Pons (tissue), 1 donor: ENCODE data around the gene NDP.

Experiments
- DNase-seq: peaks from one replicate; pipeline ENCODE4 v3.0.0-alpha.2; 2016; ENCODE audit warnings: low spot score

Gene NDP, protein sequence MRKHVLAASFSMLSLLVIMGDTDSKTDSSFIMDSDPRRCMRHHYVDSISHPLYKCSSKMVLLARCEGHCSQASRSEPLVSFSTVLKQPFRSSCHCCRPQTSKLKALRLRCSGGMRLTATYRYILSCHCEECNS

DNA sequence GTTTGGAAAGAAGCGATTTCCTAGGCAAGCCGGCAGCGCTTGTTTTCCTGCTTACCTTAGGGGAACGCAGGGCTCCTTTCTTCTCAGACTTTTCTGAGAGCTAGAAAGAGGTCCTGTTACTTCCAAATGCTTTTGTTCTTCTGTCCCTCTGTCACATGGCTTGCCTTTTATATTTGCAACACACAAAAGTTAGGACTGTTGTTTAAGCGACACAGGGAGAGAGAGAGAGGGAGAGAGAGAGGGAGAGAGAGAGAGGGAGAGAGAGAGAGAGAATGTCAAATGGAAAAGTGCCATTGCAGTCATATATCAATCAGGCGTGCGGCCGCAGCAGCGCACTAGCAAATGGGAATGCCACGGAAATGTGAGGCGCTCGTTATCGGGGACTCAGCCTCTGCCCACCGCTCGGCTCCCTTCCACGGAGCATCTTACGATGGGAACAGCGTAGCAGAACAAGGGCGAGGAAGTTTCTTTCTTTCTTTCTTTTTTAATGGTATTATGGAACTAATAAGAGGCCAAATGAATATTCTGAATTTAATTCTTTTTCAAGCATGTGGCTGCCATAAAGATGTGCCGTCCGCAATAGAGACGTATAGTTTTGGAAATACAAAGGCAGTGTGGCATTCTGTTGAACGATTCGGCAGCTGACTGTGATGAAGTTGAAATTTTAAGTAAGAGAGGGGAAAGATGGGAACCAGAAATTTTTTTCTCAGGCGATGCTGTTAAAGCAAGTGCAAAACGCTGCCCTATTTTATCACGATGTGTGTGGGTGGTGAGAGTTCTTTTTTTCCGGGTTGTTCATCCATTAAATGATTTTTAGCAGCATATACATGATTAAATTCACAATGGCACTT lies at the start of gene NDP:
NDP (minus strand) TSS at position 142 of the 851 bp plus-strand sequence. CDS start 14,745 bp downstream, outside the sequence.
- peak; percentile 65 for DNase-seq

DNA sequence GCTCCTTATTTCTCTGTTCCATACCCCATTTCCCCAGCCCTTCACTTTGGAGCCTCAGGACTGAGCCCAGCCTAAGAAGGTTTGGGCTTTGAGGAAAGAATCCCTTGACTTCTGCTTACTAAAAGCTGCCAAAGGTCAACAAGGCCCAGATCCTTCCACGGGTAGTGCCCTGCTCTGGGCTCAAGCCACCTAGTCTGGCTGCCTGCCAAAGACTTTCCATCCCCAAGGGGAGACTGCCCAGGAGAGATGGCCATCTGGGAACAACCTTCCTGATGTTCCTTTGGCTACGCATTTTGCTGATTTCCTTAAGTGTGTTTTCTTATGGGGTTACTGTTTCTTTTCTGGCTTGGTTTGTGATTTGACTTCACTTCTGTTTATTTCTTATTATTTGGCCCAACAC lies 49.8 kb upstream of the NDP start:
- DNase-seq, result no peak

DNA sequence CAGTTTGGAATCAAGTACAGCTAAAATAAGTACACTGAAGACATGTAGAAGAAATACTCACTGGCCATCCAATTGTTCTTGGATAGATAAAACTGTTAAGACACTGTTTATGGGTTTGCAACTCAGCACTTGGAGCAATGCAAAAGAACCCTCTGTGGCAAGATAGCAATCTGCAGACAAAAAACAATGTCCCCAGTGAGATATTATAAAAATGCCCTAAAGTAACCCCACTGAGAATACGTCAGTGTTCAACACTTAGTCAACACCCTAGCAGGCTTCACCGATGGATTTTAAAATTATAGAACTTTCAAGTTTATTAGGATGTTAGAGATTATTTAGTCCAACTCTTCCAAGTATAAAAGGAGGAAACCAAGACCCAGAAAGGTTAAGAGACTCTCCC lies 47.5 kb upstream of the NDP start:
- DNase-seq, result no peak

DNA sequence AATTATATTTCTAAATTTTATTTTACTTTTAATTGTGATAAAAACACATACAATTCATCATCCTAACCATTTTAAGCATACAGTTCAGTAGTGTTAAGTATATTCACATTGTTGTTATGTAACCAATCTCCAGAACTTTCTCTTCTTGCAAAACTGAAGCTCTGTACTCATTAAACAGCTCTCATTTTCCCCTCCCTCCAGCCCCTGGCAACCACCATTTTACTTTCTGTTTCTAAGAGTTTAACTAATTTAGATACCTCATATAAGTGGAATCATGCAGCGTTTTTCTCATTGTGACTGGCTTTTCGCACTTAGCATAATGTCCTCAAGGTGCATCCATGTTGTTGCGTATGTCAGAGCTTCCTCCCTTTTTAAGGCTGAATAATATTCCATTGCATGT lies 46.7 kb upstream of the NDP start:
- no peak for DNase-seq

DNA sequence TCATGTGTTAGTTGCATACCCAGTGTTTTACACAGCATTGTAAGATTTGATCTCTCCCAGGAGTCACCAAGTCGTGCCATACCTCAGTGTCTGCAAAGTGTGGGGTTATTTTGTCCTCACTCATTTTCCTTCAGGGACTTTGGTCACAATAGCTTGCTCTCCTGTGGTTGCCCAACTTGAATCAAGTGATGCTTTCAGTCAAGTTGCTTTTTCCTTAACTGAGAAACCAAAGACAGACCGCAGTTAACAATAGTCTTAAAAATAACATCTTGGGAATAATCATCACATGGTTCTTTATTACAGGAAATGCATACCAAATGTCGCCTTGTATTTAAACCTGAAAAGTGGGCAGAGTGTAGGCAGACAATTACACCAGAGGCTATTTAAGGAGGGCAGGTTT lies 44.5 kb upstream of the NDP start:
- DNase-seq, result no peak

DNA sequence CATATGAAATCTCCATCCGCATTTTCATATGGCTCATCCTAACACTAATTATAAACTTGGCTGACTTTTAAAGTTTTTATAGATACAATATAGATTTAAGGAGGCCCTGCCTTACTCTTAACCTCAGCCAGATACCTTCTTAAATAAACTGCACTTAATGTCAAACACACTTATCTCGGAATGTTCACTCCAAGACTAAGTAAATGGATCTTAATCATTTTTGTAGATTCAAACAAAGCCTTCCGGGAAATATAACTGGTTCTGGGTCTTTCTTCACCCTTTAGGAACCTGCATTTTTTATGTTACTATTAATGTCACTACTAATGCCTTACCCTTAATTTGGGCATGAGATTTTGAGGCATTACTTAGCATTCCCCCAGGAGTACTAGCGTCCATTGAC lies 43.7 kb upstream of the NDP start:
- no peak for DNase-seq

DNA sequence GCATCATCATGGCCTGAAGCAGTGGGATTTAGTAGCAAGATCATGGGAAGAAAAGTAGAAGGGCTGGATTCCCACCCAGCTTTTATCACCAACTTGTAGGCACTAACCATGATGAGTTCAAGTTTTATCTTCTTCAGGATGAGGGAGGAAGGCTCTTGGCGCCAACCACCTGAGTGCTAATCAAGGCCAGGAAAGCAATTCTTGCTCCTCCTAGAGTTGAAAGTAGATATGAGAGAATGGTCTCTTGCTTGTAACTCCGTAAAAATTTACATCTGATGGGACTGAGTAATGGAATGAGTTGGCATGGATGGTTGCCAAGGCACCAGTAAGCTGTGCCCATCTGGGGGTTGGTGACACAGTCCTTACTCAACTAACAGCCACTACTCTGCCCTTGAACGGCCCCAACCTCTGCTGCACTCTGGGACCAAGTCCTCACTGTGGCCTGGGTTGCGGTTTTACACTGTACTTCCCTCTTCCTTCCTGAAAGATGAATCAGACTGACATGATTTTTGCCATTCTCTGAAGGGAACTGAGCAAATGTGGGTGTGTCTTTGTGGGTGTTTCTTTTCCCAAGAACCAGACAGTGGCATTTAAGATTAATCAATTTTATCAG lies 39.4 kb upstream of the NDP start:
- DNase-seq, result peak; percentile 14

DNA sequence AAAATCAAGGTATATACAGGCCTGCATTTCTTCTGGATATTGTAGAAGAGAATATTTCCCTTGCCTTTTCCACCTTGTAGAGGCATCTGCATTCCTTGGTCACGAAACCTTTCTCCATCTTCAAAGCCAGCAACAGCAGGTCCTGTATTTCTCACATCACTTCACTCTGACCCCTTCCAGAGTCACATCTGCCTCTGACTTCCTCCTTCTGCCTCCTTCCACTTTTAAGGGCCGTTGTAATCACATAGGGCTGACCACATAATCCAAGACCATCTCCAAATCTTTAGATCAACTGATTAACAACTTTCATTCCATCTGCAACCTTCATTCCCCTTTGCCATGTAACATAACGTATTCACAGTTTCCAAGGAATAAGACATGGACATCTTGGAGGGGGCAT lies 38.3 kb upstream of the NDP start:
- no peak for DNase-seq

DNA sequence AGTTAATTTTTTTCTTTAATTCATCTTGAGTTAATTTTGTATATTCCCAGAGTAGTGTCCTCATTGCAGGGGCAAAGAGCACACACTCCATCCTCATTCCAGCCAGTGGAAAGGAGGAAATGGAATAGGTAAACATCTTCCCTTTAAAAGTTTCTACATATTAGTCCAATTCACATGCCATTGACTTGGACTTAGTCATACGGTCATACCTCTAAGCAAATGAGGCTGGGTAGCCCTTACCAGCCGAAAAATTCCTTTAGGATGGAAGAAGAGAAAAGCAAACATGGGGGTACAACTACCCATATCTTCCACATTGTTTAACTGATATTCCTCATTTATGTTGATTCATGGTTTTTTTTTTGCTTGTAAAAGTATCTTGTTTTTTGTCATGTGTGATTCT lies 37.4 kb upstream of the NDP start:
- DNase-seq, result no peak

DNA sequence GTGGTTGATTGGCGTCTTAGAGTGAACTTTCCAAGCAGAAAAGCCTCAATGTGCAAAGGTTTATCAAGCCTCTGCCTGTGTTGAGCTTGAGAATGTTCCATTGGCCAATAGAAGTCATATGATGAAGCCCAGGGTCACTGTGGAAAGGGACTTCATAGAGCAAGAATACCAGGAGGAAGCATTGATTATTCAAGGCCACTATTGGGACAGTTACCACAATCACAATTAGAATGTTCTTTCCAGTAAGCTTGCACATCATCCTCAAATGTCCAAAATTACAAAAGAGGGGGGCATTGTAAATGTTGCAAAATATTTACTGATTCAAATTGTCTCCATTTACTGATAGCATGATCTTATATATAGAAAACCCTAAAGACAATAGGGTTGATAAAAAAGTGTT lies 32.9 kb upstream of the NDP start:
- DNase-seq, result no peak

DNA sequence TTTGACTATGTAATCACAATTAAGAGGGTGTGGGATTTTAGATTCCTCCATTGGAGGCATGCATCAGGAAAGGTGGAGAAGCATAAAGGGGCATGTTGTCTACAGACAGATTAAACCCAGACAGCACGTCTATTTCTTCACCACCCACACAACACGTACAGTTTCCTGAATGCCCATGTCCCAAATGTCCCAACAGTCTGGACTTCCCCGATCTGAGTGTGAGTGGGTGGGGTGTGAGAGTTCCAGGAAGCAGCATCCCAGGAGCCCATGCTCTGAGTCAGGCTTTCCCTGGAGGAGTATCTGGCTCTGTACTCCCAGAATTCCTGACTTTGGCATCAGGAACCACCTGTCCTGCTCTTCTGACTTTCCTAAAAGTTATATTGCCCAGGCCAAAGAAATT lies 30.8 kb upstream of the NDP start:
- DNase-seq, result no peak

DNA sequence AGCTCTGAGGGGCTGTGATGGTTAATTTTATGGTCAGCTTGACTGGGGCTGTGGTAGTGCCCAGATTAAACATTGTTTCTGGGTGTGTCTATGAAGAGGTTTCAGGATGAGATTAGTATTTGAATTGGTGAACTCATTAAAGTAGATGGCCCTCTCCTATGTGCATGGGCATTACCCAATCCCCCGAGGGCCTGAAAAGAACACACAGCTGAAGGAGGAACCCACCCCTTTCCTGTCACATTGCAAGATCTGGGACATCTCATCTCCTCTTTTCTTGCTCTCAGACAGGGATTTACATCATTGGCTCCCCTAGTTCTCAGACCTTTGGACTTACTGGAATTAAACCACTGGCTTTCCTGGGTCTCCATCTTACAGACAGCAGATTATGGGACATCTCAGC lies 29.4 kb upstream of the NDP start:
- DNase-seq, result no peak

DNA sequence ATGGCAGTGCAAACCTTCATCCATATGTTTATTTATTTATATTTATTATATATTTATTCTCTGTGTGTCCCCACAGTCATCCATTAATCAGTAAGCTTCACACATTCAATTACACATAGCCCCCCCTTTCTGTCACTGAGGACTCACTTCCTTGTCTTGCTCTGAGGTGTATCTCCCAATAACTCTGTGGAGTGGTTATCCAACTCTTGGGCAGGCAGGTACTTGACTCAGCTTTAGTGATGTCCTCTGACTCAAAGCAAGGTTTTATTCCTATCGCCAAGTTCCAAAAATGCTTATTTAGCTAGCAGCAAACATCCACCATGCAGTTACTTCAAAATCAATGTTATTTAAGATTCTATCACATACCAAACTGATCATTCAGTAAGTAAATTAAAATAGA lies 25.2 kb upstream of the NDP start:
- DNase-seq, result no peak

DNA sequence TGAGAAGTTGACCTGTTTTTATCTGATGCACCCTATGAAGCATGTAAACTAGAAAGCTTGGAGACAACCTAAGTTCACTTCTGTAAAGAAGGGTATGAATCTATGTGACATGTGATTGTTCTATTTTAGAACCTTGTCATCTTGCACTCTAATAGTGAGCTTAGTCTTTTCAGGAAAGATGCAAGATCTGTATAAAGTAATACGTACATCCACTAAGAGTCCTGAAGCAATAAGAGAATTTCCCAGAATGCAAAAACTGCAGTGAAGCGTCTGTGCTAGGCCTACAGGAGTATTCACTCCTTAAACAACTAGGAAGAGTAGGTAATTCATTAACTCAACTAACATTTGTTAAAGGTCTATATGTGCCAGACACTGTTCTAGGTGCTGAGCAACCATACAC lies 23.3 kb upstream of the NDP start:
- DNase-seq, result no peak

DNA sequence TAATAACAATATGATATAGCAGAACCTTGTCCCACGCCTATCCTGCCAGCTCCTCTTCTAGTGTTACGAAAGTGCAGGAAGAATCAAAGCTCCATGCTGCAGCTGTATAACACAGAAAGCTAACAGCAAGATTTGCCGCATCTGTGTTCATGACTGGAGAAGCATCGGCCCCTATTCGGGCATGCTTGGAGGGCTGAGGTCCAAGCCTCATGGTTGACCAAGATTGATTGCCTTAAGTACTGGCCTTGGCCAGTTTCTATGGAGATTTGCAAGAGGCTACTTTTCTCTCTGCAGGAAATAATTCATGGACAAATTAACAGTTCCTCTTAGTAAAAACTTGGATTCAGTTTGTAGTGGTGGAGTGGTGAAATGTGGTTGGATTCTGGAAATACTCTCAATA lies 12.9 kb upstream of the NDP start:
- DNase-seq, result no peak

DNA sequence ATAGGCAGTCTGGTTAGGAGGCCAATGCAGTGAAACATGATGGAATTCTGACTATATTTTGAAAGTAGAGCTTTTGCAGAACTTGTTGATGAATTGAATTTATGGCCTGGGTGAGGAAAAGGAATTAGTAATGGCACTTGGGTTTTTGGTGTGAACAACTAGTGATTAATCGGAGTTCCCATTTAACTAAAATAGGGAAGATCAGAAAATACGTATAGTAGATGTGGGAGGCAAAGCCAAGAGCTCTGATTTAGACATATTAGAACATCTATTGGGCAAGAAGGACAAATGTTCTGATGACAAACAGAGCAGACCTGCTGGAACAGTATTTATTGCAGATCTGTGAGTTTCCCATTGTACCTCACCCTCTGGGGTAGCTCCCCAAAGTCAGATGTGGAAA lies 12.3 kb upstream of the NDP start:
- DNase-seq, result no peak

DNA sequence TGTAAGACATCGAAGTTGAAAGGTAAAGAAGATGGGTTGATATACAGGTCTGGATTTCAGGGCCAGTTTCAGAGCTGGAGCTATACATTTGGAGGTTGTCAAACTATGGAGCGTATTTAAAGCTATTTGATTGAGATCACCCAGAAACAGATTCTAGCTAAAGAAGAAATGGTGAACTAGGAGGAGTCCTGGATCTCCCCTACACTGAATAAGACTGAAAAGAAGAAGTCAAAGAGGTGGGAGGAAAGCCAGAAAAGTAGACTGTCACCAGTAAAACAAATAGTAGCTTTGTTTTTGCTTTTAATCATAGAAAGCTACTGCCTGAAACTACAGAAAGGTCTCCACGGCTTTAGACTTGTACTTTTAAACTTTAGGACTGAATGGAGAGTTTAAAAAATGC lies 5.0 kb upstream of the NDP start:
- DNase-seq, result no peak

DNA sequence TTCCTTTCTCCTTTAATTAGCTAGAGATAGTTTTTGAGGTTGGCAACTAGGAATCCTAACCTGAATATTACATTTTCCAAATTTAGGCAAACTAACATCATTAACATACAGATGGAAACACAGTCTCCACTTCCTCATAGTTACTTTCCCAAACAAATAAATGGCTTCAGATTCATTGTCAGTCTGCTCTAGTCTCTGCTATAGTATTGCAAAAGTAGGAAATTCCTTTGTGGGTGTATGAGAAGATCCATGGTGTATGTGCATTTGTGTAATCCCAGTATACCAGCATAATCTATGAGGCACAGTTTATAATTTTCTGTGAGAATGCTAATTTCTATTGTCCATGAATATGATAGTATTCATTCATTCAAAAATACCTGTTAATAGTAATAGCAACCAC lies 3.0 kb upstream of the NDP start:
- DNase-seq, result no peak

DNA sequence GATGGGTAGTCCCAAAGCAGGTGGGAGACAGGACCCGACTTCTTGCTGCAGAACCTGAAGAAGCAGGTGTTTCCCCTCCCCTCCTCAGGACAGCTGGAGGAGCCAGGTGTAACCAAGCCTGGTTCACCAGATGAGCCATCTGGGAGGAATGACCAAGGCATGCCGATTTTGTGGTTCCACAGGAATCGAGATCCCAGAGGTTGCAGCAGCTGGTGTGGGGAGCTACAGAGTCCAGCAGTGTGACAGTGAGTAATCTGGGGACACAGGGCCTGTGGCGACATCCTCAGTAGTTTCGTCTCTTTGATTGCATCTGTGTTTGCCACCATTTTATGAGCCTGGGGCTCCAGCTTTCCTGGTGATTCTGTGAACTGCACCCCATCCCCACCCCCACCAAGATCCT lies 2.6 kb upstream of the NDP start:
- no peak for DNase-seq

DNA sequence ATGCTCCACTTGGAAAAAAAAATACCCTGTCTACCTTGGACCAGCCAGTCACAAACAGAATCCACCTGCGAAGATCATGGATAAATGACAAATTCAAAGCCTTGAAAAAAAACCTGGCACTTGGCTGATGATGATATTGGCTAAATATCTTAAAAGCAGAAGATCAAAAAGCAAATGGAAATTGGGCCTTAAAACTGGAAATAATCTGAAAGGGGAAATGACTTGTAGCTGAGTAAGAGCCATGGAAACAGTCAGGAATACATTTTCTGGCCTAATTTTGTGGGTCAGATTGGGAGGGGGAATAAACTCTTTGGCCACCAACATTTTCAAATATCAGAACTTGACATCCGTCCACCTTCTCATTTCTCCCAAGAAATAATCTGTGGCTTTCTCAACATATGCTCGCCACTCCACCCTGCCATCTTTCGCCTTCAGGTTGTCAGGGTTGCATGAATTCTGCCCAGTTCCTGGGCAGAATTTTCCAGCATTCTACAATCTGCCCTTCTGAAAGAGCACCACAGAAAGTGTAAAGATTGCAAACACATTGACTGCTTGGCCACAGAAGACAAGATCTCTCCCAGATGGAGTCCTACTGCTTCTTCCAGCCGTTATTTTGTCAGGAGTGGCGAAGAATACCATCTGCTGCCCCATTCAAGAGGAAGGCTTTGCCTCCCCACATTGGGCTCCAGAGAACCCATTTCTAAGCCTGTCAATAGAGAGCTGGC lies 1.7 kb upstream of the NDP start:
- no peak for DNase-seq

DNA sequence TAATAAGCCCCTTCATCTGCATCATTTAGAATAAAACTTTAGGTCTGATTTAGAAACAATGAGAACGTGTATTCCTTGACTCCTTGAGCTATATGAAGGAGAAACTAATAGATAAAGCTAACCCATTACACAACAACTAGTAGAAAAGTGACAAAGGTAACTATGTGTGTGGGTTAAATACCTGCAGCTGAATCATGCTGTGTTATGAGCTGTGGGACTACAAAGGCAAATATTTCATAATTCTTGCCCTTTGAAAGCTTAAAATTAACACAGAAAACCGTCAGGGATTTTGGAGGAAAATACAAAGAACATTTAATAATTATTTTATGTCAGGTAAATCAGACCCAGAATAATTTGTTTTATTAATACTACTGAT lies 898 bp upstream of the NDP start:
- DNase-seq, result no peak

DNA sequence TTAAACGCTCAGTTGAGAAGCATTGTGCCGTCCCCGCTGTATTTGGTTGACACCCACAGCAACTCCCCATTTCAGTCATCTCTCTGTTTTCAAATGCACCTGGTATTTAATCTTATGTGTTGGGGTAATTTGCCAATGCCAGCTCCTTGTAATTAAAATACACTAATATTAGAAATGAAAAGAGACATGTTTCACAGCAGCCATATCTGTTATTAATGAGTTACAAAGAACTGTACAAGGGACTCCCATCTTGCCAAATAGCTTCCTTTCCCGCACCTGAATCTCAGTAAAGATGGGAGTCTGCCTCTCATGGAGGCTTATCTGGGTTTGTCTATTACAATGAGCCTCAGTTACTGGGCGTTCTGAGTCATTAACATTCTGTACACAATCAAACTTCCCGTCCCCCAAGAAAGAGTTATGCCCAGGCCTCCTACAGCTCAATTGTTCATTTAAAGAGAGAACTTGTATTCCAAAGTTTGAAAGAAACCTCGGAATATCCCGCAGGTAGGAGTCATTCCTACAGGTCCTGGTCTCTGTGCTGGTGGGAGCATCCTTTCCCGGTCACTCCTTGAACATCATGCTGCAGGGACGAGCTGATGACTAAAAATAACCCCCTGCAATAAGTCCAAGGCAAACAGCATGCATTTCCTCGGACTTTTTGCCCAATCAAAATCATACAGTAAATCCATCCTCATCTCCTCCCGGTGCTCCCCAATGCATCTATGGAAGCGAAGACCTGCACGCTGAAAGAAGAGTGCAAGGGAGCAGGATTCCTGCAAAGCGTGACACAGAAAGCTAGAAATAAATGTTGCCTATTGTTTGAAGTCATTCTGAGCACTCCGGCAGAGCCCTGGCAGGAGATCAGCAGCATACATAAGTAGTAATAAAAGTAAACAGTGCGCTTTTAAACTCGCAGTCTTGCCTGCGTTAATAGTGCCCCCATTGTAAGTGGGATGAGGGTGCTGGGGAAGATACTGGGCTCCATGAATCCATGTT lies 926 bp downstream of the NDP start:
- DNase-seq, result peak; percentile 75
